ENCODE results near the gene CAPSL.
"Not testable (repeated sequence)": the region's sequence is repeated elsewhere in the genome, so short reads cannot be mapped to it uniquely, and the experiment has no call there.

CAPSL gene

DNA sequence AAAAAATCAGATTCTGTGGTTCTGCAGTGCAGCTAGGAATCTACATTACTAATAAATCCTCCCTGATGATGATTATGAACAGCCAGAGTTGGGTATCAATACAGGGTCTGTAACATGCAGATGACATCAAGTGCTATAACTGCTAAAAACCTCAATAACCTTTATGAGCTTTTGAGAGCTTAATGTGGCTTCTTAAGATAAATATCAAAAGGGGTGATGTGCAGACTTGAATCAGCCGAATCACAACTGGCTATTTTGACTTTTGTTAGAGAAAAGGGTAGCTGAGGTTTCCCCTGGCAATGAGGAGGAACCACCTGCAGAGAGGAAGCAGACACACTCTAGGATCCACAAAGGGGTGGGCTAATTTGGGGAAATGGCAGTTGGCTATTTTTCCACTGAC is 30.2 kb downstream of the CAPSL start:
- DNase-seq (ENCODE audit: low read depth in 2 of 2), result no peak

DNA sequence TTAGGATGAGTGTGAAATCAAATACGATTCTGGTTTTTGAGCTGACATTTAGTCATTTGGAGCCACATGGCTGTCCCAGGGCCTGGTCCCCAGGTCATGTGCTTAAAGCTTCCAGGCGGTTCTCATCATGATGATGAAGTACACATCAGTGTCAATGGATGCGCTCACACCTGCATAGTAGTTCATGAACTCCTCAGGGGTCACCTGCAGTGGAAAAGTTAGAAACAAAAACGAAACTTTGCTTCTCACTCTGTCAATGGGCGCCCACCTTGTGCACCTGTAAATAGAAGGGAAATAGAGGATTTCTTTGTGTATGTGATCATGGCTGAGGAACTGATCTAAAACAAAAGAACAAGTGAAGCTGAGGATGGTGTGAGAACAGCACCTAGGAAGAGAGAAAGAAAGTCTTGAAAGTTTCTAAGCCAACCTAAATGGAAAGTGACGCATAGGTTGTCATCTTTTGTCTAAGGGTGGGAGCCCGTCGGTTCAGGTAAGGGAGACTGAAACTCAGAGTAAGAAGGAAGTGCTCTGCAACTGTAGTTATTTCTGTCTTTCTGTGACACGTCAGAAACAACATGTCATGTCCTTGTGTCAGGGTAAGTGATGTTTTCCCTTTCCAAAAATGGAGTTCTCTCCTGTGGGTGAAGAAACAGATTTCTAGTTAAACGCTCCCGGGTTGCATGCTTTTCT is 33.8 kb downstream of the CAPSL start:
- DNase-seq (ENCODE audit: low read depth in 2 of 2), result no peak

DNA sequence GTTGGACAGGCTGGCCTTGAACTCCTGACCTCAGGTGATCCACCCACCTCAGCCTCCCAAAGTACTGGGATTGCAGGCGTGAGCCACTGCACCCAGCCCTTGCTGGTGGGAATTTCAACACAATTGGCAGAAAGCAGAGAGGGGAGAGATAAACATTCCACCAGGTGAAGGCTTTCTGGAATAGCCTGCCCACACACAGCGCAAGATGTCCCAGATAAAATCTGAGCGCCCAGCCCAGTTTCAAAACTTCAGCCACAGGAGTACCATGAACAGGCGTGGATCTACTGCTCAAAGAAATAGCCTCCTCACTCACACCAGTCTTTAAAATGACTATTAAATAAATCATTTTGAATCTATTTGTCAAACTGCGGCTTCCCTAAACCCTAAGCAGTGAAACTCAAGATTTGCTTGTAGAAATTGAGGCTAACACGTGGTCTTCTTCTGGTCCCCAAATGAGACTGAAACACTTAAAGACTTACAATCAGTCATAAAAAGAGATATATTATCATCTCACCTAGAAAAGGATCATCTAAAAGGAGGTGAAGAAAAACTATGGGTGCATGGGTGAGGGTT is 34.7 kb downstream of the CAPSL start:
- DNase-seq (ENCODE audit: low read depth in 2 of 2), result no peak

DNA sequence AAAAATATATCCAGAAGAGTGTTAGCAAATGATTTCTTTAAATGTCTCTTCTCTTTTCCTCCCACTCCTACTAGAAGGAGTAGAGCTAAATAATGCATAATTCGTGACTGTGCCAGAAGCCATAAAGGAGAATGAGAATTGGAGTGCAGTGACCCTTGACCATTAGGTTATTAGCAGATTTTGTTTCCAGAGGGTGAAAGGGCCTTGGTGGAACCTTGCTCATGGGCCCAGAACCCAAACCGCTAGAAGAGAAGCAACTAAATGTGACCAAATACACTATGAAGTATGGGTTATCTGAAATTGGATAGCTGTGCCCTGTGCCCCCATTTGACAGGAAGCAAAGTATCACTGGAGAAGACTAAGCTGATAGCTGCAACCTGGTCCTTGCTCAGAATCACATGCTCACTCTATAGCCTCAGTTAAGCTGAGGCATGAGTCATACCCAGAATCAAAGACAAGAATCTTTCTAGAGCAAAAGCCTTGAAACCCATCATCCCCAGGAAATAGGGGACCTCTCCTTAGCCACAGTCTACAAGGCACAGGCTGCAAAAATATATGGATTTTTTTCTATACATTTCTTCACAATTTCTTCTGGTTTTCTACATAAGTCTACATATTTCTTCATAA is 36.3 kb downstream of the CAPSL start:
- DNase-seq (ENCODE audit: low read depth in 2 of 2), result no peak

DNA sequence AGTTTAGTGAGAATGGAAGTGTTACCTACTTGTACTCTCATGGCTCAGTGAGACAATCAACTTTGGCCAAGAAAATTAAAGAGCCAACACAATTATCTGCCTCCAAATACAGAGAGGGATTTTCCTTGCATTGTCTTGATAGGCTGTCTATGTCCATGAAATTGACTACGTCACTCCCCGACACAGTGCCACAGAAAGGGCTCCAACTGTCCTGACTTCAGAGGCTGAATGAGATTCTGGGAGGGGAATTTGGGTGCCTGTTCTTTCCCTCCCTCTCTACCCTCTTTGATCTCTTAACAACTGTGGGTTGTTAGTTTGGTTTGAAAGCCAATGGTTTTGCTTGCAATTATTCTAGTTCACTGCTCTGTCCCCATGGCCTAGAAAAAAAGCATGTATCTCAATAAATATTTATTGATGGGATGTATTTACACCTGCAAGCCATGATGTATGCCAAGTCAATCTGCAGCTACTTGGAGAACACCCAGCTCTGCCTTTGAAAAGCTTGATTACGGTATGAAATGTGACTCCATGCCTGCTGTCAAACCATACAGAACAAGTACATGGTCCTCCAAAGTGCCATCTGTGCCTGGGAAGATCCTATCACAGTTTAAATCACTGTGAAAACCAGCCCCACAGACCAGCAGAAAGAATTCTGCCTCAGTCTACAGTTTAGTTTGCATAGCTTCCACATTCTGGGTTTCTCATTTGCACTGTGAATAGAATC is 37.3 kb downstream of the CAPSL start:
- no peak for DNase-seq (ENCODE audit: low read depth in 2 of 2)

DNA sequence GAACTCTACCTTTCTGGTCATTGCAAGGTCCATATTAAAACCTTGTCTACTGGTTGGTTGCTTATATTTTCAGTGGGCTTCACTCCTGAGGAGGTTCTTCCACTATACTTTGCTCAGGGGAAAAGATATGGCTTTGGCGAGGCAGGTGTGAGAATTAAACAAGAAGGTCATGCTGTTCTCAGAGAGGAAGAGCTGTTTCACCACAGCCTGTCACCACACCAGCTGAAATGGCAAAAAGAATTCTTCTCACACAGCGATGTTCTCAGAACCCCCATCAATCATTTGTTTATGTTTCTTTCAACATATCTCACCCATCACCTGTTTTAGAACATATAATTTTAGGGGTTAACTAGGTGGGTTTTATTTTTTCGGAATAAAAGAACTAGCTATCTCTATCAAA is 38.6 kb downstream of the CAPSL start:
- no peak for DNase-seq (ENCODE audit: low read depth in 2 of 2)

DNA sequence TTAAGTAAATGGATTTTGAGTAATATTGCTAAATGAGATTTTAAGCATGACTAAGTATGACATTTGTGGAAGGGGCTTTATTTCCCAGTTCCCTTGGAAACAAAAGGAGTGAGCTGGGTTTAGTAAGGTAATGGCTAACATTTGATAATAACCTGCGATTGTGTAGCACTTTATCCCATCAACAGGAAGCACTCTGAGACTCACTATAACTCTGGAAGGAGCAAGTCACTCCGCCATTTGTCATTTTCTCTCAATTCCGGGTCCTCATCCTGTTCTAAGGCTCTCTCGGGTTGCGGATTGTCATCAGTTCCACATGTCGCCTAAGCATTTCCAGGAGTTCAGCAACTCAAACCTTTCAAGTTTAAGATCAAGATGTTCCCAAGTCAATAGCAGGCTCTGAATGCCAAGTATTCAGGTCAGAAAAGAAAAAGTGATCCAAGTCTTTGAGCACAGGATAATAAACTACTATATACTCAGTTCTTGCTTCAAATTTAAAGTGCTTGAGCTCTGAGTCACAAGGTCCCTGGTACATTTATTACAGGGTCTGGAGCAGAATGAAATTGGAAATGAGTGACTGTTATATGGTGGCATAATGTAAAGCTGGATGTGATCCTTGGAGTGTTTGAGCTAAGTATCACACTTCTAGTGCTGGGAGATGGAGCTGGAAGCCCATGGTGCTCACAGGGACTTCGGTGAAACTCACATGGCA is 39.3 kb downstream of the CAPSL start:
- no peak for DNase-seq (ENCODE audit: low read depth in 2 of 2)

DNA sequence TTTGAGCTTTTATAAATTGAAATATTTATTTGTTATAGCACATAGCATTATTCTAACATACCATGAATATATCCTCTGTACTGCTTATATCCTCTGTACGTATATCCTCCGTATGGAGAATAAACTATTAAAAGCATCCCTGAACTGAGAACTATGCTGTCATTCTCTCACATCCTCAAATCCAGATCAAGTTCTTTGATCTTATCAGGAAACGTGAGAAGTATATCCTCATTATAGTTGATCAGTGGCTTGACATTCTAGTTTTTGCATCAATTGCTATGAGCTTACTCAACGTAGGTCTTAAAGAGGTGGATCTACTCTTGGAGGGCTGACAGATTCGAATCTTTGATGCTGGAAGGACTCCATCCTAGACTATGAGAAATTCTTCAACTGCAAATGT is 44.3 kb downstream of the CAPSL start:
- no peak for DNase-seq (ENCODE audit: low read depth in 2 of 2)

DNA sequence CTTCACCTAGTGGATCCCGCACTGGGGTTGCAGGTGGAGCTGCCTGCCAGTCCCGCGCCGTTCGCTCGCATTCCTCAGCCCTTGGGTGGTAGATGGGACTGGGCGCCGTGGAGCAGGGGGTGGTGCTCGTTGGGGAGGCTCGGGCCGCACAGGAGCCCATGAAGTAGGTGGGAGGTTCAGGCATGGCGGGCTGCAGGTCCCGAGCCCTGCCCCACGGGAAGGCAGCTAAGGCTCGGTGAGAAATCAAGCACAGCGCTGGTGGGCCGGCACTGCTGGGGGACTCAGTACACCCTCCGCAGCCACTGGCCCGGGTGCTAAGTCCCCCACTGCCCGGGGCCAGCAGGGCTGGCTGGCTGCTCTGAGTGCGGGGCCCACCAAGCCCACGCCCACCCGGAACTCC is 45.6 kb downstream of the CAPSL start:
- DNase-seq (ENCODE audit: low read depth in 2 of 2), result not testable (repeated sequence)

DNA sequence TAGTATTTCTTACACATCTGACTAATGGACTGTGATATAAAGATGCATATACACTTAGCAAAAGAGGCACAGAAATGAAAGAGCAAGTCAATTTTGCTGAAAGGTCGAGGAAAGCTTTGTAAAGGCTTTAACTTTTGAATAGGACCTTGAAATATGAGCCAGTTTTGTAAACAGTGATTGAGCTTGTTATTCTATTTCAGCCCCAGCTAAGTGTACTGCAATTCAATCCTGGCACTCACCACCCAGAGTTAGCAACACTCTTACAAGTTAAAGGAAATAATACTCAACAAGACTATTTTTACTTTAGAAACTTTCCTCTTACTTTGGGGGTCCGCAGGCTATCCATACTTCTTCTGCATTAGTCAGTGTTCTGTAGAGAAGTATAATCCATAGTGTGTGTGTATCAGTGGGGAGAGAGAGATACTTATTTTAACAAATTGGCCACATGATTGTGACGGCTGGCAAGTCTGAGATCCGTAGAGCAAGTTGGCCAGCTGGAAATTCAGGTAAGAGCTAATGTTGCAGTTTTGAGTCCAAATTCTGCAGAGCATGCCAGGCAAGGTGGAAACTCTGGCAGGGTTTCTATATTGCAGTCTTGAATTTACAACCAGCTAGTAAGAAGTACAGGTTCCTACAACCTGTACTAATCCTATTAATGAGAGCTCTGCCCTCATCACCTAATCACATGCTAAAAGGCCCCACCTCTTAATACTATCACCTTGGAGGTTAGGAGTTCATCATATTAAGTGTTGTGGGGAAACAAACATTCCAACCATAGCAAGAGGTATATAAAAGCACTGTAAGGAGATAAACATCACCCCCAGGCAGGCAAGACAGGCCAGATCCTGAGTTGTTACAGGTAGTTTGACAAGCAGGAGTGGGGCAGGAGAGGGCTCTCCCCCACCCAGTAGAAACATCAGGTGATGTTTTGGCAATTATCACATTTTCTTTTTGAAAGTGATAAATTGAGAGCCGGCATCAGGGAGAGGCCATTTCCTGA is 48.1 kb downstream of the CAPSL start:
- no peak for DNase-seq (ENCODE audit: low read depth in 2 of 2)

DNA sequence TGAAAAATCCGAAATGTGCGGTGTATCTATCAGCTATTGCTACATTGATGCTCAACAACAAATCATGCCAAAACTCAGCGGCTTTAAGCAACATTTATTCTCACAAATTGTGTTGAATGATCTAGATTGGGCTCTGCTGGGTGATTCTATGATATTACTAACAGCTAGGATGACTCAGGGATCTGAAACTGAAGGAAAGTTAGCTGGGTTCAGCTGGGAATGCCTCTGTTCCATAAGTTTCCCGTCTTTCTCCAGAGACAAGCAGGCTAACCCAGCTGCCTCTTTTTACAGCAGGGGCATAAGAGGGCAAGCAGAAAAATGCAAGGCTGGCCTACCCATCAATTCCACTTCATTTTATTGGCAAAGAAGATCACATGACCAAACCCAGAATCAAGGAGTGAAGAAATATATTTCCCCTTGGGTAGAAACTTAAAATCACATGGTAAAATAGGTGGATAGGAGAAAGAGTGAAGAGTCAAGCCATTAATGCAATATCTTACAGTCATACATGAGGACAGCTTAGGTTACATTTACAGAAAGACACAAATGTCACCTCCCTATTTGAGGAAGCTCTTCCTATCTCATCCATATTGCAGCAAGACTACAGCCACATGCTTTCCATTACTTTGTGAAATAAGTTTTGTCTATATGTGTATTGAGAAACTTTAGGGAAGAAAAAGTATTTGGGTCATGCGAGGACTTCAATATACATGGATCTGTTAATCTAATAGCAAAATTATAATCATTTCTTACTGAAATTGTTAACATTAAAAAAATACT is 50.9 kb downstream of the CAPSL start:
- DNase-seq (ENCODE audit: low read depth in 2 of 2), result no peak

DNA sequence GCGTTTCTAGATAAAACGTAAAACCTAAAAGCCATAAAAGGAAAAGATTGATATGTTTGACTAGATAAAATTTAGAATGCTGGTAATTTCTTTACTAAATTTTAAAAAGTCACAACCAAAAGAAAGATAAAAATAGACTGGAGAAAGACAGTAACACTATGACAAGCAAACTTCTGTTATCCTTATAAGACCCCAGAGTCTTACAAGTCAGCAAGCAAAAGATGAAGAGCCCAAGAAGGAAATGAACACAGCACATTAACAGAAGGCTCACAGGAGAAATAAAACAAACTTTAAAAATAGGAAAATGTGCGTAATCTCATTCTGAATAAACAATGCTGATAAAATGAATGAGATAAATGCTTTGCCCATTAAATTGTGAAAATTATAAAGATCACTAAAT is 52.0 kb downstream of the CAPSL start:
- no peak for DNase-seq (ENCODE audit: low read depth in 2 of 2)

DNA sequence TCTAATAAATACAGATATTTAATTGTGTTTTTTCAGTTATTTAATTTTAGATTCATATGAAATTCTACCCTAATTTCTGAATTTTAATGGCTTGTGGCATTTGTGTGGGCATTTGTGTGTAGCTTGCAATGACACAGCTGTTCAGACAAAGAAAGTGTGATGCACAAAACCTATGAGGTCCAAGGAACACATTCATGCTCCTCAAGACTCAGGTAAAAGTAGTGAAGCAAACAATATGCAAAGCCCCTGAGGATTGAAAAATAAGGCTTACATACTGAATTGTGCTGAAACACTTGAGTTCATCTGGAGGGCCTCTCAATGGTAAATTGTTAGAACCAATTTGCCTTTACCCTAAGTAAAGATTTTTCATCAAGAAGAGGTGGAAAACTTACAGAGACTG is 53.6 kb downstream of the CAPSL start:
- DNase-seq (ENCODE audit: low read depth in 2 of 2), result no peak

DNA sequence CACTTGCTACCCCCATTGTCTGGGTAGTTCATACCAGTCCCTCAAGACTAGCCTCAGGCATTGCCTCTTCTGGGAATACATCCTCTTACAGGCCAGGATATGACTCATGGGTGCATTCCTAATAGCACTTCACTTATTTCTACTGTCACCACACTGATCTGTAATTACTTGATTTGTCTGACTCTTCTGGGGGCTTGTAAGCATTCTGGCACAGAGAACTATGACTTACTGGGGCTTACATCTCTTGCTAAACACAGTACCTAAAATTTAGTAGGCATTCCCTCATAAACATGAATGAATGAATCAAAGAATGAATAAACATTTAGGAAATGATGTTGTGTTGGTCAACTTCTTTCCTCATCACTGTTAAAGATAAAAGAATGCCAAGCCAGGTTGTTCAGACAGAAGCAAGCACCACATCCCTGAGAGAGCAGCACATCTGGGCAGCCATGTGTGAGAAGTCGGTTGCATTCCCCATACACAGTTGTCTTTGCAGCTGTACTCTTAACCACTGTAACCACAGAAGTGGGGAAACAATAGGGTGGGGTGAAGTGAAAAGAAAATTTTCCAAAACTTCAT is 54.1 kb downstream of the CAPSL start:
- no peak for DNase-seq (ENCODE audit: low read depth in 2 of 2)

DNA sequence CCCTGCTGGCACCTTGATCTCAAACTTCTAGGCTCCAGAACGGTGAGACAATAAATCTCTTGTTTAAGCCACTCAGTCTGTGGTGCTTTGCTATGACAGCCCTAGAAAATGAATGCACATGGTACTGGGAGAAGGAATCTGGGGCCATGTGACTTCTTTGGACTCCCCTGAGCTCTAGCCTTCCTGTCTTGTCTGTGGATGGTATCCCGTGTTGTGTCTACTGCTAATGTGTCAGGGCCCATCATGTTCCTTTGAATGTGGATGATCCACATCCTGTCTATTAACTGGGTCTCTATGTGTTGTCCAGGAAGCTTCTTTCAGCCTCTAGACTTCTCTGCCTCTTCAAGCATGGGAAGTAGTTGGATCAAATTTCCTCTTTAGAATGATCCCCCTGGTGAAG is 56.7 kb downstream of the CAPSL start:
- DNase-seq (ENCODE audit: low read depth in 2 of 2), result no peak

DNA sequence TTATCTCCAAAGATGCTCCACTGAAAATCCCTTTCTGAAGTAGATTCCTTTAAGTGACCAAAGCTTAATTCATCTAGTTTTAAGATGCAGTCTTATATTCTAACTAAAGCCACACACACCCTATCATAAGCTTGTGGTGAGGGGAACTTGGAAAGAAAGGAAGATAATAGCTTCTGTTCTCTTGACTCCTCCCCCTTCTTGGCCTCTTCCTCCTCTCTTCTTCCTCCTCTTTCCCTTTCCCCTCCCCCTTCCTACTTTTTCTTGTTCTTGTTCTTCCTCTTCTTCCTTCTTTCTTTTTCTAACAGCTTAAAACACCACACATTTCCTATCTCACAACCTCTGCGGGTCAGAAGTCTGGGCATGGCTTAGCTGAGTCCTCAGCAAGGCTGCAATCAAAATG is 58.3 kb downstream of the CAPSL start:
- DNase-seq (ENCODE audit: low read depth in 2 of 2), result no peak

DNA sequence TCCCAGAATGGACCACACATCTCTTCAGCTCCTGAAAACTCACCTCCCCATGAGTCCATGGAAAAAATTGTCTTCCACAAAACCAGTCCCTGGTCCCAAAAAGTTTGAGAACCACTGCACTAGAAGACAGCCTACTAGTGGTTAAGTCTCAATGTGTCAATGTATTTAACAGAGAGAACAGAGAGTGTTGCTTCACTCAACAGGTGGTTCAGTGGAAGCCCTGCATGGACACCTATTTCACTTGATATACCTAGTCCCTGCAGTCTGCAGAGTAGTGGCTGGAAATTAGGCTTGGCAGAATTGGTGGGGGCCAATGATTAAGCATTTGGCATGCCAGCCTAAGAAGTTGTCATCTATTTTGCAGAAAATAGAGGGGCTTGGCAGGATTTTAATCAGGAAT is 58.8 kb downstream of the CAPSL start:
- no peak for DNase-seq (ENCODE audit: low read depth in 2 of 2)

DNA sequence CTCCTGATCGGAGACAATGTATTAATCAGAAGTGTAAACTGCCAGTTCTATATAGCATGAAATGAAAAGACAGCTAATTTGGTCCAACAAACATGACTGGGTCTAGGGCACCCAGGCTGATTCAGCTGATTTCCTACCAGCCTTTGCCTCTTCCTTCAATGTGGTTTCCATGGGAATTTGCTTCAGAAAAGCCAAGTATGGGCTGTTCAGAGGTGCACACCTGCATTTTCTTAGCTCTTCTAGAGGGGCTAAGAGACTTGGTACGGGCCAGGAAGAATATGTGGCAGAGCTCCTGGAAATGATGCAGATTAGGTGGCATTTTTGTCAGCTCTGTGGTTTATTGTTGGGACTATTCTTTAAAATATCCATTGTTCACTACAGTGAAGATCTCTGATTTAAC is 59.3 kb downstream of the CAPSL start:
- no peak for DNase-seq (ENCODE audit: low read depth in 2 of 2)

DNA sequence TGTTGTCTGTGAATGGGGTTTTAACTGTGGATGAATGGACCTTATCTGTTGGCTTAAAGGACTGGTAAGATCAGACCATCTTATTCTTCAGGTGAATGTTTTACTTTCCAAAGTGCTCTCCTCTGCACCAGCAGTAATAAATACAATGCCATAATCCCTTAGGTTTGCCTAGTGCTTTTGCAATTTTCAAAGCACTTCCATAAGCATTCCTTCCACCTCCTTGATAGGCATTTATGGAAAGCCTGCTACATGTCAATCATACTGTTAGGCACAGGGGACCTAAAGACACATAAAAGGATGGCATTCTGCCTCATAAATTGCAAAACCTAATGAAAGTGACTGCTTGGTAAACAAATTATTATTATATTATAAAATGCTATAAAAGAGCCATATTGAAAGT is 60.3 kb downstream of the CAPSL start:
- DNase-seq (ENCODE audit: low read depth in 2 of 2), result no peak

DNA sequence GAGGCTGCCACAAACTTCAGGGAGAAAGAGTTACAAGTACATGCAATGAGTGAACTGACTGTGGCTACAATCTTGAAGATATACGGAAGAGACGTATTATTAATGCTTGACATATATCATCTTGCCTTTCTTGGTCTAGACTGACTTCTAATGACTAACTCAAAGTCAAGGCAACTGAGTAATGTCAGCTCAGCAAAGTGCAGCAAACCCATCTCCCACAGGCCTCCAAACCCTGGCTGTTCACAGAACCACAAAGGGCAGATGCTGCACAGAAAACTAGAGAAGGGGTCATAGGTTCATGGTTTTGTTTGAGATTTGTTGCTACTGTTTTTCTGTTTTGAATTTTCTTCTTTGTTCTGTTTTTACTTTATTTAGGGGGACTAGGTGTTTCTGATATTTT is 60.8 kb downstream of the CAPSL start:
- no peak for DNase-seq (ENCODE audit: low read depth in 2 of 2)
